GM23338 (cell line): Measurements from ENCODE around the gene ASB5. TPM values are rescaled to one million over a fixed set of nuclear protein-coding genes. Genes with fewer than 3 reads are reported as not detected.

Source experiments
- ATAC-seq: fragments of 200-7000 bp; cut with Tn5 transposase; 3 replicates; pipeline ENCODE4 v1.9.1; 2020
- DNase-seq: peaks from one replicate; pipeline ENCODE4 v3.0.0-alpha.2; 2015; ENCODE audit warnings: low spot score
- H2AFZ ChIP-seq: fragments of 200-600 bp; sonication (generic); 2 replicates; pipeline ENCODE4 v1.8.0; 2016; ENCODE audit warnings: antibody characterized with exemption, mild to moderate bottlenecking, moderate library complexity
- H3F3A ChIP-seq: fragments of 200-600 bp; sonication (generic); replicated peaks from 2 replicates; pipeline ENCODE4 v1.8.0; 2017; ENCODE audit warnings: antibody characterized with exemption, mixed run types, low read depth
- H3K27ac ChIP-seq: fragments of 200-600 bp; sonication (generic); 2 replicates; pipeline ENCODE4 v1.6.1; 2016; ENCODE audit warnings: low read depth
- H3K27me3 ChIP-seq: fragments of 200-600 bp; sonication (generic); 2 replicates; pipeline ENCODE4 v1.8.0; 2016; ENCODE audit warnings: mild to moderate bottlenecking, mixed run types, moderate library complexity; ENCODE audit not compliant: insufficient read depth
- H3K36me3 ChIP-seq: fragments of 200-600 bp; sonication (generic); 2 replicates; pipeline ENCODE4 v1.8.0; 2016; ENCODE audit warnings: mild to moderate bottlenecking; ENCODE audit not compliant: insufficient read depth
- H3K4me1 ChIP-seq: fragments of 200-600 bp; sonication (generic); 2 replicates; pipeline ENCODE4 v1.8.0; 2016; ENCODE audit warnings: mild to moderate bottlenecking, moderate library complexity; ENCODE audit not compliant: insufficient read depth
- H3K4me2 ChIP-seq: fragments of 200-600 bp; sonication (generic); 2 replicates; pipeline ENCODE4 v1.7.1; 2017; ENCODE audit warnings: mixed run types
- H3K4me3 ChIP-seq: fragments of 200-600 bp; sonication (generic); 2 replicates; pipeline ENCODE4 v1.6.1; 2016; ENCODE audit warnings: mixed run types
- H3K79me2 ChIP-seq: fragments of 200-600 bp; sonication (generic); replicated peaks from 2 replicates; pipeline ENCODE4 v1.8.0; 2017; ENCODE audit warnings: mild to moderate bottlenecking; ENCODE audit not compliant: insufficient read depth
- H3K9me2 ChIP-seq: fragments of 200-600 bp; sonication (generic); 2 replicates; pipeline ENCODE4 v1.8.0; 2017; ENCODE audit not compliant: insufficient read depth
- H4K20me1 ChIP-seq: fragments of 200-600 bp; sonication (generic); replicated peaks from 2 replicates; pipeline ENCODE4 v1.8.0; 2017; ENCODE audit warnings: mild to moderate bottlenecking; ENCODE audit not compliant: insufficient read depth
- H3K27ac Mint-ChIP-seq: 2 replicates; pipeline ENCODE4 v1.8.0; 2020; ENCODE audit warnings: inconsistent platforms, mild to moderate bottlenecking, moderate library complexity, mixed read lengths
- H3K27me3 Mint-ChIP-seq: 3 replicates; pipeline ENCODE4 v1.8.0; 2022; ENCODE audit warnings: low read depth, mild to moderate bottlenecking, moderate library complexity, mixed read lengths, inconsistent platforms; ENCODE audit not compliant: insufficient read depth, poor library complexity
- H3K36me3 Mint-ChIP-seq: 3 replicates; pipeline ENCODE4 v1.8.0; 2021; ENCODE audit warnings: low read depth, mild to moderate bottlenecking, inconsistent platforms, moderate library complexity, mixed read lengths
- H3K4me1 Mint-ChIP-seq: 3 replicates; pipeline ENCODE4 v1.8.0; 2020; ENCODE audit warnings: mild to moderate bottlenecking, inconsistent platforms, mixed read lengths
- H3K4me3 Mint-ChIP-seq: 3 replicates; pipeline ENCODE4 v1.8.0; 2021; ENCODE audit warnings: moderate library complexity, mild to moderate bottlenecking, inconsistent platforms, mixed read lengths
- H3K9me3 Mint-ChIP-seq: 3 replicates; pipeline ENCODE4 v1.8.0; 2020; ENCODE audit warnings: moderate library complexity, mild to moderate bottlenecking, inconsistent platforms, mixed read lengths
- CREB1 ChIP-seq: fragments of 250-450 bp; sonication (Bioruptor Pico); IDR thresholded peaks from 2 replicates; pipeline ENCODE4 v1.5.0; 2020; ENCODE audit warnings: low read depth, mild to moderate bottlenecking, moderate library complexity
- ETS1 ChIP-seq: IDR thresholded peaks from 2 replicates; pipeline ENCODE4 v1.6.1; 2016; ENCODE audit warnings: antibody characterized with exemption
- EZH2 ChIP-seq: fragments of 200-600 bp; sonication (generic); IDR thresholded peaks from one replicate; pipeline ENCODE4 v1.8.0; 2017; ENCODE audit warnings: antibody characterized with exemption, mild to moderate bottlenecking, low read depth; ENCODE audit not compliant: unreplicated experiment
- EZH2phosphoT487 ChIP-seq: fragments of 200-600 bp; sonication (generic); IDR thresholded peaks from one replicate; pipeline ENCODE4 v1.8.1; 2018; ENCODE audit warnings: antibody characterized with exemption; ENCODE audit not compliant: unreplicated experiment
- JUNB ChIP-seq: IDR thresholded peaks from one replicate; pipeline ENCODE4 v1.6.1; 2016; ENCODE audit warnings: antibody characterized with exemption; ENCODE audit not compliant: unreplicated experiment
- NANOG ChIP-seq: IDR thresholded peaks from 2 replicates; pipeline ENCODE4 v1.6.1; 2016; ENCODE audit warnings: antibody characterized with exemption, borderline replicate concordance
- STAT1 ChIP-seq: IDR thresholded peaks from one replicate; pipeline ENCODE4 v1.6.1; 2016; ENCODE audit warnings: antibody characterized with exemption; ENCODE audit not compliant: unreplicated experiment
- ZNF114 ChIP-seq: fragments of 250-450 bp; sonication (Bioruptor Pico); IDR thresholded peaks from 2 replicates; pipeline ENCODE4 v1.5.0; 2020; ENCODE audit warnings: mild to moderate bottlenecking, moderate library complexity
- ZNF462 ChIP-seq: fragments of 250-450 bp; sonication (Bioruptor Pico); IDR thresholded peaks from 2 replicates; pipeline ENCODE4 v1.5.0; 2020; ENCODE audit warnings: mild to moderate bottlenecking, moderate library complexity
- polyA plus RNA-seq: library from polyadenylated mRNA; unstranded; fragments of >200 nt; fragmentation: Nextera tagmentation; extraction: Ambion mirVana; gene quantifications from 2 replicates; pipeline ENCODE4 v1.2.1, GENCODE V29; 2016
- total RNA-seq: library from RNA; depleted of rRNA; stranded (reverse); fragments of >200 nt; shearing (Covaris generic); gene quantifications from 2 replicates; pipeline ENCODE4 v1.2.3, GENCODE V29; 2014

The ASB5 gene
- total and polyA plus RNA-seq, 2 experiments from 2014 or later = not detected

- no peaks in the 10 kb centered on the region for H3K36me3 Mint-ChIP-seq
Measured at GRCh38 chr4:176209535-176209934, 59.5 kb downstream of the ASB5 start.

More at GRCh38 chr4:176209535-176209934, 59.5 kb downstream of the ASB5 start:
- no peaks in the 10 kb centered on the region for H3F3A ChIP-seq
- Mint-ChIP-seq H3K27me3 (peaks cover 4% of the 10 kb centered on the region), H3K27ac (no peak overlapping the region), H3K4me1 (peaks cover 13% of the 10 kb centered on the region), H3K4me3 (no peak overlapping the region), H3K9me3 (peaks cover 4% of the 10 kb centered on the region; the same call in 2 of the 3 replicates)
- no peaks in the 10 kb centered on the region for H3K27me3 ChIP-seq
- no peaks in the 10 kb centered on the region for H4K20me1 ChIP-seq
- no peak overlapping the region for H3K4me2 ChIP-seq
- ATAC-seq = no peak
- no peak overlapping the region for H3K27ac ChIP-seq
- H3K79me2 ChIP-seq = no peaks in the 10 kb centered on the region
- no peaks in the 10 kb centered on the region for H3K4me1 ChIP-seq
- no peaks in the 10 kb centered on the region for H3K36me3 ChIP-seq
- no peak for TF ChIP-seq ZNF462 (CRISPR knock-in tag)
- TF ChIP-seq STAT1 = no peak
- no peak for TF ChIP-seq EZH2phosphoT487
- no peak for TF ChIP-seq EZH2
- no peak for TF ChIP-seq CREB1 (CRISPR knock-in tag)
- no peak for TF ChIP-seq NANOG
- no peak for TF ChIP-seq JUNB
- TF ChIP-seq ZNF114 (CRISPR knock-in tag) = no peak
- TF ChIP-seq ETS1 = no peak
- H2AFZ ChIP-seq = no peak overlapping the region
- DNase-seq = no peak
- H3K4me3 ChIP-seq = no peak overlapping the region
- H3K9me2 ChIP-seq = no peaks in the 10 kb centered on the region; the same call in 1 of the 2 replicates
